Transverse colon (tissue), 4 donors: ENCODE data around the gene TTC1. TPM values are rescaled to one million over a fixed set of nuclear protein-coding genes. Genes with fewer than 3 reads are reported as not detected.
"Not testable (repeated sequence)": the region's sequence is repeated elsewhere in the genome, so short reads cannot be mapped to it uniquely, and the experiment has no call there.

Experiments
- DNase-seq: peaks from one replicate; pipeline ENCODE4 v3.0.0-alpha.2; 2019
- H3K27ac ChIP-seq, 4 donors: fragments of 200-600 bp; sonication (generic); 2 replicates each; pipeline ENCODE4 v1.5.1; 2016 to 2018; ENCODE audit warnings: inconsistent platforms in 4 of 4
- H3K27me3 ChIP-seq: fragments of 200-600 bp; sonication (generic); 2 replicates; pipeline ENCODE4 v1.5.1; 2017; ENCODE audit warnings: inconsistent platforms
- H3K36me3 ChIP-seq, 4 donors: fragments of 200-600 bp; sonication (generic); 2 replicates each; pipeline ENCODE4 v1.5.1; 2017 to 2019; ENCODE audit warnings: inconsistent platforms in 4 of 4
- H3K4me1 ChIP-seq, 4 donors: fragments of 200-600 bp; sonication (generic); 2 replicates each; pipeline ENCODE4 v1.5.1; 2017 to 2020; ENCODE audit warnings: inconsistent platforms in 4 of 4
- H3K4me3 ChIP-seq, 4 donors: fragments of 200-600 bp; sonication (generic); 1 replicate in 1 of 4; 2 replicates in 3 of 4; pipeline versions ENCODE4 v1.5.1 to v1.6.1; 2017 to 2019; ENCODE audit warnings: inconsistent platforms in 4 of 4
- H3K9me3 ChIP-seq, 2 donors: fragments of 200-600 bp; sonication (generic); 2 replicates each; pipeline ENCODE4 v1.5.1; 2017 to 2019; ENCODE audit warnings: inconsistent platforms in 2 of 2
- EP300 ChIP-seq: sonication (generic); formaldehyde crosslinking; IDR thresholded peaks from one replicate; pipeline ENCODE4 v1.6.1; 2017; ENCODE audit warnings: antibody characterized with exemption, low read depth
- POLR2A ChIP-seq: fragments of 450-650 bp; IDR thresholded peaks from one replicate; pipeline ENCODE4 v1.6.1; 2016; ENCODE audit warnings: antibody characterized with exemption, mild to moderate bottlenecking, moderate library complexity
- POLR2AphosphoS5 ChIP-seq, 3 donors: sonication (generic); formaldehyde crosslinking; IDR thresholded peaks; one replicate each; pipeline ENCODE4 v1.6.1; 2016; ENCODE audit warnings: antibody characterized with exemption in 3 of 3
- WGBS, 2 donors: methylation state at CpG; one replicate each; pipeline ENCODE4 v1.1.5; 2018; ENCODE audit warnings: low coverage in 1 of 2; 5-methylcytosine and 5-hydroxymethylcytosine counted together
- in situ Hi-C, 4 donors: fragments of 200-750 bp; cut with MboI; loops; one replicate each; pipeline versions ENCODE4 v1.15.0 to v1.15.1; 2017; ENCODE audit warnings: low sequenced_read_pairs in 3 of 4, low pct_ligation_motif_present in 1 of 4, low pct_unique_long_range_greater_than_20kb in 1 of 4
- intact Hi-C: fragments of 100-400 bp; cut with DNase I; formaldehyde crosslinking; loops from one replicate; pipeline ENCODE4 v1.15.1; 2023; ENCODE audit warnings: low total_unique reads
- total RNA-seq, 4 donors: library from RNA; depleted of rRNA; stranded (reverse); fragments of >200 nt; gene quantifications; one replicate each; pipeline ENCODE4 v1.1.0, GENCODE V29; 2016
- TF ChIP-seq, protein P1 (sequence below), 5 experiments: fragments of 200-600 bp in 3 of 5; fragments of 450-650 bp in 2 of 5; sonication (generic) in 3 of 5; IDR thresholded peaks; 1 replicate in 2 of 5; 2 replicates in 3 of 5; pipeline ENCODE4 v1.5.1; 2016 to 2017; ENCODE audit warnings: antibody characterized with exemption in 5 of 5, inconsistent platforms in 3 of 5, mild to moderate bottlenecking in 2 of 5, moderate library complexity in 1 of 5

Gene TTC1
- total RNA-seq, 4 donors from 2014 or later = 5.8 to 42.2 (median 24.8) TPM

DNA sequence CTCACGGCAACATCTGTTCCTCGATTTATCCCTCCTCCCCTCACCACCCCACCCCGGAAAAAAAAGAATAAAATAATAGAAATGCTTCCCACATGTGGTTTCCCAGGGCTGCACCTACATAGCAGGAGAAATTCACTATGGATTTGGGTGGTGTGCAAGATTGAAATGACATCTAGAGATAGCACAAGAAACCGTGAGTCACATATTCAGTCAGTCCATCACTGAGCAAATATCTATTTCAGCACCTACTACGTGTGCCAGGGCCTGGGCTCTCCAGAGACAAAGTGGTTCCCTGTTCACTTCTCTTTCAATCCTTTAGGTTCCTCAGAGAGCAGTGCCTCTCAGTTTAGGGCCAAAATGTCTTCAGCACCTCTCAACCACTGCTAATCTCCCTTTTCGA lies 45.0 kb upstream of the TTC1 start:
- Histone ChIP-seq H3K9me3 (no peaks in the 10 kb centered on the region), H3K4me3 (no peak overlapping the region), H3K27me3 (peaks cover 6% of the 10 kb centered on the region), H3K36me3 (no peaks in the 10 kb centered on the region), H3K27ac (no peak overlapping the region), H3K4me1 (peaks cover 0 to 5% (median 4%) of the 10 kb centered on the region in 4 donors)
- in situ Hi-C loops (loop anchor here in 1 of 4 donors (25.0 kb wide), 1 partner anchor 527 kb away; no protein-coding TSS in a partner anchor), intact Hi-C loops (no loop called here)
- no peak for TF ChIP-seq POLR2A
- no peak for TF ChIP-seq POLR2AphosphoS5 (IDR thresholded peaks at IDR 0.05)
- TF ChIP-seq EP300 = no peak
- TF ChIP-seq, protein P1, sequence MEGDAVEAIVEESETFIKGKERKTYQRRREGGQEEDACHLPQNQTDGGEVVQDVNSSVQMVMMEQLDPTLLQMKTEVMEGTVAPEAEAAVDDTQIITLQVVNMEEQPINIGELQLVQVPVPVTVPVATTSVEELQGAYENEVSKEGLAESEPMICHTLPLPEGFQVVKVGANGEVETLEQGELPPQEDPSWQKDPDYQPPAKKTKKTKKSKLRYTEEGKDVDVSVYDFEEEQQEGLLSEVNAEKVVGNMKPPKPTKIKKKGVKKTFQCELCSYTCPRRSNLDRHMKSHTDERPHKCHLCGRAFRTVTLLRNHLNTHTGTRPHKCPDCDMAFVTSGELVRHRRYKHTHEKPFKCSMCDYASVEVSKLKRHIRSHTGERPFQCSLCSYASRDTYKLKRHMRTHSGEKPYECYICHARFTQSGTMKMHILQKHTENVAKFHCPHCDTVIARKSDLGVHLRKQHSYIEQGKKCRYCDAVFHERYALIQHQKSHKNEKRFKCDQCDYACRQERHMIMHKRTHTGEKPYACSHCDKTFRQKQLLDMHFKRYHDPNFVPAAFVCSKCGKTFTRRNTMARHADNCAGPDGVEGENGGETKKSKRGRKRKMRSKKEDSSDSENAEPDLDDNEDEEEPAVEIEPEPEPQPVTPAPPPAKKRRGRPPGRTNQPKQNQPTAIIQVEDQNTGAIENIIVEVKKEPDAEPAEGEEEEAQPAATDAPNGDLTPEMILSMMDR (IDR thresholded peaks at IDR 0.05) = no peak
- DNase-seq = no peak
- 70 to 88% methylated on average over 2 to 6 of the region's 6 CpGs for WGBS, 2 donors

DNA sequence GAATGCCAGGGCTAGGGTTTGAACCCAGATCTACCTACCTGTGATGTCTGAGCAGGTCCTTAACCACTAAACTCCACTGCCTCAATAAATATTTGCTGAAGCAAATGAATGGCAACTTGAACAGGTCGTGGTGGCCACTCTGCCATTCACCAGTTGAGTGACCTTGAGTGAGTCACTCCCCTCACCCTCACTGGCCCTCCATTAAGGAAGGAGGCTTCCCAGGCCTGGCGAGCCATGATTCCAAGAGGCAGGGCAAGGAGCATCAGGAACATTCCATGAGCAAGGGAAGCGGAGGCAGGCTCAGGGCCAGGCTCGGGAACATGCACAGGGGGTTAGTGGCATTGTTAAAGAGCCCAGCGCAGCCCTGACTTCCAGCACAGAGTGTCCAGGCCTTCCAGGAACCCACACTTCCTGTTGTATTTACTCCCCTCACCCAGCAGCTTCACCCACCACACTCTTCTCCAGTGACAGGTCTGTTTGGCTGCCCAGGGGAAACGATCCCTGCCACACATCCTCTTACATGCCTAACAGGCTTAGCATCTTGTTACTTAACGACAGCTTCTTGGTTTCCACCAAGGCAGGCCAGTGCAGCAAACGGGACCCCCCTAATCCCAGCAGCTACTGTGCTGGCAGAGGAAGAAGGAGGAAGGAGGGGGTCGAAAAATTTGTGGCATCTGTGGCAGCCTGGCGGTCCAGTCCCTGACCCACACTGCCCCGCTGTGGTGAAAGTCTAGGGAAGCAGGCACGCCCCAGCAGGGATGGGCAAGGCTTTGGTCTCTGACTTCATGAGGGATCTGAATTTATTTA lies 43.7 kb upstream of the TTC1 start:
- H3K36me3 ChIP-seq = no peaks in the 10 kb centered on the region
- H3K4me1 ChIP-seq = no peaks in the 10 kb centered on the region
- no peak overlapping the region for H3K27ac ChIP-seq
- H3K27me3 ChIP-seq = peaks cover 15% of the 10 kb centered on the region
- 36 to 40% methylated on average over 1 to 12 of the region's 12 CpGs for WGBS, 2 donors
- no peak overlapping the region for H3K4me3 ChIP-seq
- TF ChIP-seq, protein P1 (IDR thresholded peaks at IDR 0.05) = peak; percentile 42 to 63 (median 54)
- TF ChIP-seq EP300 (no peak), POLR2A (no peak)
- no peaks in the 10 kb centered on the region for H3K9me3 ChIP-seq
- in situ Hi-C loops = loop anchor here in 1 of 4 donors (25.0 kb wide), 1 partner anchor 528 kb away; no protein-coding TSS in a partner anchor
- intact Hi-C loops = no loop called here
- DNase-seq = peak; percentile 50

DNA sequence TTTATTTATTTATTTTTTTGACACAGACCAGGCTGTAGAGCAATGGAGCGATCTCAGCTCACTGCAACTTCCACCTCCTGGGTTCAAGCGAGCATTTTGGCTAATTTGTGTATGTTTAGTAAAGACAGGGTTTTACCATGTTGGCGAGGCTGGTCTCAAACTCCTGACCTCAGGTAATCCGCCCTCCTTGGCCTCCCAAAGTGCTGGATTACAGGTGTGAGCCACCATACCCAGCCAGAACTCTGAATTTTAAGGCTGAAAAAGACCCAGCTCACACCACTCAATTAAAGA lies 43.2 kb upstream of the TTC1 start:
- in situ Hi-C loops = loop anchor here in 1 of 4 donors (25.0 kb wide), 1 partner anchor 528 kb away; no protein-coding TSS in a partner anchor
- DNase-seq, H3K9me3 ChIP-seq, intact Hi-C loops, H3K4me1 ChIP-seq, H3K27ac ChIP-seq, H3K4me3 ChIP-seq, H3K36me3 ChIP-seq: not testable (repeated sequence)
- WGBS, 2 donors = 49 to 62% methylated on average over 4 of the region's 4 CpGs
- peaks cover 20% of the 10 kb centered on the region for H3K27me3 ChIP-seq

DNA sequence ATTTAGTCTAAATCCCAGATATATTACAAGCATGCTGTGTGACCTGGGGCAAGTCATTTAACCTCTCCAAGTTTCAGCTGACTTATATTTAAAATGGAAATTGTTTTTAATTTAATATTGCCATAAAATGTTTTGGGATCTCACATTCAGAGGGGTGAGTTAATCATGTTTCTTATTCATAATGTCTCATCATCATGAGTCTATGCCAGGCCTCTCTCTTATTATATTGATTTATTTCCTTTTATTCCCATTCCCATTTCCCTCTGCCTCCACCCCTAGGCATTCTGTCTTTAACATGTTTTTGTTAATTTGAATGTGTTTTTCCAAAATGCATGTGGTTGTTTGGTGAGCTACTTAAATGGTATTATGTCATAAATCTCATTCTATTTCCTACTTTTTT lies 39.0 kb upstream of the TTC1 start:
- DNase-seq = no peak
- Histone ChIP-seq H3K36me3 (no peaks in the 10 kb centered on the region), H3K27me3 (peaks cover 62% of the 10 kb centered on the region), H3K4me3 (no peak overlapping the region), H3K27ac (no peak overlapping the region), H3K9me3 (no peaks in the 10 kb centered on the region), H3K4me1 (peaks cover 0 to 10% (median 4%) of the 10 kb centered on the region in 4 donors)
- intact Hi-C loops (no loop called here), in situ Hi-C loops (loop anchor here in 1 of 4 donors (25.0 kb wide), 1 partner anchor 533 kb away; no protein-coding TSS in a partner anchor)
- no peak for TF ChIP-seq POLR2A
- TF ChIP-seq POLR2AphosphoS5 (IDR thresholded peaks at IDR 0.05) = no peak
- no peak for TF ChIP-seq EP300
- TF ChIP-seq, protein P1 (IDR thresholded peaks at IDR 0.05) = no peak
